Measurements from ENCODE around the gene MAP3K14.
"Not testable (repeated sequence)": the region's sequence is repeated elsewhere in the genome, so short reads cannot be mapped to it uniquely, and the experiment has no call there.

The MAP3K14 gene

DNA sequence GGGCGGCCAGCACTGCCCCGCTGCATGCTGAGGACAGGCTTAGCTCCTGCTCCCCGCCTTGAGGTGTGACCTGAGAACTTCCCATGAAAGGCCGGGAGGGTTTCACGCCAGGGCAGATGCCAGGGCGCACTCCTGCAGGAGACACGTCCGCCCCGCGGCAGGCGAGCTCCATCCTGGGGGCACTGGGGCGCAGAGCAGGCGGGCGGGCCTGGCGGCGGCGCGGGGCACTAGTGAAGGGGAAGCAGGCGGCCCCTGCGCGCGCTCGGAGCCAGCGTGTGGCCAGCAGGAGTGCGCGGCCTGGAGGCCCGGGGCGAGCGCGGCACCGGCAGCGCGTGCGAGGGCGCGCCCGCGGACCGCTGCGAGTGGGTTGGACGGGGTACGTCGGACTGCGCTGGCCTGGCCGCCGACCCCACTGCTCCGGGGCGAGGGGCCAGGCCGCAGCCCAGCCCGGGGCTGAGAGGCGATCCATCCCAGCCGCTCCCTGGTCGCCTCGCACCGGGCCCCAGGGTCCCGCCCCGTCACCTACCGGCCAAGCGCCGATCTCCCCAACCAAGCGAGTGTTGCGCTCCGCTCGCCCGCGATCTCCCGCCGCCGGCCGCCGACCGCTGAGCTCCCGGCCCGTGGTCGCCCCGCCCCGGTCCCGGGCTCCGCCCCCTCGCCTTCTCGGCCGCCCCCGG lies at the start of gene MAP3K14:
TSS of gene MAP3K14 (minus strand) at position 587 of the 677 bp plus-strand sequence. CDS start 26,275 bp downstream, outside the sequence.
- DNase-seq, result peak; percentile 85

DNA sequence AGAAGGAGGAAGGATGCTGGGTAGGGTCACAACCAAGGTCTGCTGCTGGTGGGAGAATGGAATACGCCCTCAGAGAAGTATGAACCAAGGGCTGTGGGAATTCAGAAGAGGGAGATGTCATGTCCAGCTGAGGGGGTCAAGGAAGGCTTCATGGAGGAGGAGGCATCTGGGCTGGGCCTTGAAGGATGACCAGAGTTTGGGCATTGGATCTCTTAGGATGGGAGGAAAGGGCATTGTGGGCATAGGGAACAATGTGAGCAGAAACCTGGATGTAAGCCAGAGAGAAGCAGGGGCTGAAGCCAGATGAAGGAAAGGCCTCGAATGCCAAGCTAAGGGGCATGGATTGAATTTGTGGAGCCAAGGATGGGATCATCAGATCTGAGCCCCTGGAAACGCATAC lies 49.2 kb upstream of the MAP3K14 start:
- no peak for DNase-seq

DNA sequence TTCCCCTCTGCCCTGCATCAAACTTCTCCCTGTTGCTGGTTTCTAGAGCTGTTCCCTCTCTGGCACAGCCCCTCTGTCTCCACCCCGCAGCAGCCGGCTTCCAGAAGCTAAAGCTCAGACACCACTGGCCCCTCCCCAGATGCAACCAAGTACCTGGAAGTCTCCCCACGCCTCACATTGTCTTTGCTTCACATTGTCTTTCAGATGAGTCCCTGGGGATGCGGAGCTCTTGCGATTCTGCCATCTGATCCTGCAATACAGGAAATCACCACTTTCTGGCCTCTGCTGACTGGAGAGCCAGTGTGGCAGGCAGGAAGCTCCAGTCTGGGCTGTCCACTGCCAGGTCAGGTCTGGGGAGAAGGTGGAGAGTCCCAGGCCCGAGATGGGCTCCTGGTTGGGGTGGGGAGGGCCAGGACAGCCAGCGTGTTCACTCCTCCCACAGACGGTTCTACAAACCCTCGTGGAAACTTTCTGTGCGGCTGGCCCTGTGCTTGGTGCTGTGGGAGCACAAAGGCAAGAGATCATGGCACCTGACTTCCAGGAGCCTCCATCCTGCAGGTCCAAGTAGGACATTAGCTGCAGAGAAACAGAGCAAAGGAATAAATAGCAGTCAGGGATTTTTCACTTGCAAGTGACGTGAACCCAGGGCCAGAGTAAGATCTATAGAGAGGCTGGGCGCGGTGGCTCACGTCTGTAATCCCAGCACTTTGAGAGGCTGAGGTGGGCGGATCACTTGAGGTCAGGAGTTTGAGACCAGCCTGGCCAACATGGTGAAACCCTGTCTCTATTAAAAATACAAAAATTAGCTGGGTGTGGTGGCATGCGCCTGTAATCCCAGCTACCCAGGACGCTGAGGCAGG lies 47.9 kb upstream of the MAP3K14 start:
- DNase-seq, result no peak

DNA sequence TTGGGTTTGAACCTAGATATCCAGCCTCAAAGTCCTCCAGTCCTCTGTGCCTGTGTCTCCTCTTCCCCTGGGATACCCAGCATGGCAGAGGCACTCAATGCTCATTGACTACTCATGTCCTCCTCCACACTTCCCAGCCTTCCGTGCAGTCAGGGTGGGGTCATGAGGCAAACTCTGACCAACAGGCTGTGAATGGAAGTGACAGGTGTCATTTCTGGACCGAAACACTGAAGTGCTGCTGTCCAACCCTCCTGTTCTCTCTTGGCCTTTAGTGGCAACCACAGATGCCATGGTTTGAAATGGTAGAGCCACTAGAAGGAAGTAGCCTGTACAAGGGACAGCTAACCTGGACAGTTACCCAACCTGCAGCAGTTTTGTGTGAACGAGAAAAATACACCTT lies 46.7 kb upstream of the MAP3K14 start:
- DNase-seq, result no peak

DNA sequence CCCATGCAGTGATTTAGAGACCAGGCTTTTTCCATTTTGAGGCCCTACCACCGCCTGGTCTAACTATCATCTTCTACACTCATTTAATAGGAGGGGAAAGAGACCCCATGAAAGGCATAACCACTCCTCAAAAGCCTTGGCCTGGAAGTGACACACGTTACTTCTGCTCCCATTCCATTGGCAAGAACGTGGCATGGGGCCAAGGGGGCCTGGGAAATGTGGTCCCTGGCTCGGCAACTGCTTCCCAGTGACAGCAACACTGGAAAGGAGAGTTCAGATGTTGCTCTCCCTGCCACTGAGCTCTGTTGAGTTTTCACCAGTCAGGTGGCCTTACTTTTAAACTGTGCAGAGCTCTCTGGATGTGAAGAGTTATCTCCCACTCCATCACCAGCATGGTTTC lies 45.2 kb upstream of the MAP3K14 start:
- DNase-seq, result no peak

DNA sequence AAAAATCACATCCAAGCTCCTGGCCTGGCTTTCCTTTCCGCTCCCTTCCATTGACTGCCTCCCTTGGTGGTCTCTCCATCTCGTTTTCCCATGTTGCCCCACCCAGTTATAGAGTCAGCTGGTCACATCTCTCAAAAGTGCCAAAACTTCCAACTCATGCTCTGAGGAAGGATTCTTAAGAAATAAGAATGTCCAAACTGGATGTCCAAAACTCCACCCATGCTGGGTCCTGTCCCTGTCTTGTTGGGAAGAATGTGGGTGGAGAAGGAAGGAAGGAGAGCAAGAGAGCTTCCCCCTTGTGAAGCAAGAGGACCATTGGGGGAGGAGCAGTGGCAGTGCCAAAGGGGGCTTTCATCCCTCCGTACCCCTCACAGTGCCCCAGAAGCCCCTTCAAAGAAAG lies 44.6 kb upstream of the MAP3K14 start:
- DNase-seq, result no peak

DNA sequence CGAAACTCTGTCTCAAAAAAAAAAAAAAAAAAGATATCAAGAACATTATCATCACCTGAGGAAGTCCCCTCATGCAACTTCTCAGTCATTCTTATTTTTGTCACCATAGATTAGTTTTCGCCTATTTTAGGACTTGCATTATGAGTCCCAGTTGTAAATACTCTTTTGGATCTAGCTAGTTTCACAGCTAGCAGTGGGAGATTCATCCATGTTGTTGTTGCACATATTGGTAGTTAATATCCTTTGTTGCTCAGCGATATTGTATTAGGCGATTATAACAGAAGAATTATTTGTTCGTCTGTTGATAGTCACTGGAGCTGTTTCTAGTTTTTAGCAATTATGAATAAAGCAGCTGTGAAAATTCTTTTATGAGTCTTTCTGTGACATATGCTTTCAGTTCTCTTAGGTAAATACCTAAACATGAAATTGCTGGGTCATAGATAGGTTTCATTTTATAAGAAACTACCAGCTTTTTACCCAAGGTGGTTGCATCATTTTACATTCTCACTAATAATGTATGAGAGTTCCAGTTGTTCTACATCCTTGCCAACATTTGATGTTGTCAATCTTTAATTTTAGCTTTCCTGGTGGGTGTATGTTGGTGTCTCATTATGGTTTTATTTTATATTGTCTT lies 40.7 kb upstream of the MAP3K14 start:
- DNase-seq, result no peak

DNA sequence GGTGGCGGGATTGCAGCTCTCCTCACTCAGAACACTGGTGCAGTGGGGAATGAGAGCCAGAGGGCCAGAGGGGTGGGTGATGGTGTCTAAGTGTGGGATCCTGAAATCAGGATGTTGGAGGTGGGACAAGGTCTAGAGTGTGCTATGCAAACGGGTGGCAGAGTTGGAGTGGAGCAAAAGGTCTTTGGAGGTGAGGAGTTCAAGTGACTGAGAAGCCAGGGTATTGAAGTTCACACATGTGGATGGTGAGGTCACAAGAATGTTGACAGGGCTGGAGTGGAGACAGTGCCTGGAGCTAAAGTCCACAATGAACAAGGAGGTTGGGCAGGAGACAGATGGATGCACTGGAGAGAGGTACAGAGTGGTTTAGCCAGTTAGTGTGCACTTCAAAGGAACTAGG lies 38.3 kb upstream of the MAP3K14 start:
- no peak for DNase-seq

DNA sequence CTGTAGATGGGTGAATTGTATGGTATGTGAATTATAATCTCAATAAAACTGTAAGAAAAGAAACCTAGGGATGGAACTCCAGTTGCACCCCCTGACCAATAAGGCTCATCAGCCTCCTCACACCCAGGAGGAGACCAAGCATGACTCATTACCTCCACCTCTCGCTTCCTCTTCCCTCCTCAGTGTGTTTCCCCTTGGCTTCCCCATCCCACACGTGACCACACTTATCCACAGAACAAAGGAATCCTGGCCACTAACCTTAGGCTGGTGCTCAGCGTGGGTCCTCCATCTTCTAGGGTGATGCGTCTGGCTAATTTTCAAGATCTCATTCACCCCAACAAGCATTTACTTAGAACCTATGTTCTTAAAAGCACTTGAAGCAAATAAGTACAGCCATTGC lies 36.2 kb upstream of the MAP3K14 start:
- no peak for DNase-seq

DNA sequence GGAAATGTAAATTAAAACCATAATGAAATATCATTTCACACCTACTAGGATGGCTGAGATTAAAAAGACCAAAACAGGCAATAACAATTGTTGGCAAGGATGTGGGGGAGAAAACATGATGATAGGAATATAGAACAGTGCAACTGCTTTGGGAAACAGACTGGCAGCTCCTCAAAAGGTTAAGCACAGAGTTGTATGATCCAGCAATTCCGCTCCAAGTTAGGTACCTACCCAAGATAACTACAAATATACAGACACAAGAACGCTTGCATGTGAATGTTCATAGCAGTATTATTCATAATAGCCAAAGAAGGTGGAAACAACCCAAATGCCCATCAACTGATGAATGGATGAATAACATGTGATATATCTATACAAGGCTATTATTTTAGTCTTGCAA lies 35.0 kb upstream of the MAP3K14 start:
- no peak for DNase-seq

DNA sequence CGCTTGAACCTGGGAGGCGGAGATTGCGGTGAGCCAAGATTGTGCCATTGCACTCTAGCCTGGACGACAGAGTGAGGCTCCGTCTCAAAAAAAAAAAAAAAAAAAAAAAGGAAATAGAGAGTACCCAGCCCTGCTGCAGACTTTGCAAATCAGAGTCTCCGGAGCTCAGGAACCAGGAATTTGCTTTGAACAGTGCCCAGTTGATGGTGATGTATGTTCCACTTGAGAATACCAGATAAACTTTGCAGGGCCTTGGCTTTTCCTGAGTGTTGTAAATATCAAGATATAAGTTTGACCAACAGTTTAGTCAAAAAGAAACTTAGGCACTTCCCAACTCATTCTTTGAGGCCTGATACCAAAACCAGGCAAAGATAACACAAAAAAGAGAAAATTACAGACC lies 30.6 kb upstream of the MAP3K14 start:
- no peak for DNase-seq

DNA sequence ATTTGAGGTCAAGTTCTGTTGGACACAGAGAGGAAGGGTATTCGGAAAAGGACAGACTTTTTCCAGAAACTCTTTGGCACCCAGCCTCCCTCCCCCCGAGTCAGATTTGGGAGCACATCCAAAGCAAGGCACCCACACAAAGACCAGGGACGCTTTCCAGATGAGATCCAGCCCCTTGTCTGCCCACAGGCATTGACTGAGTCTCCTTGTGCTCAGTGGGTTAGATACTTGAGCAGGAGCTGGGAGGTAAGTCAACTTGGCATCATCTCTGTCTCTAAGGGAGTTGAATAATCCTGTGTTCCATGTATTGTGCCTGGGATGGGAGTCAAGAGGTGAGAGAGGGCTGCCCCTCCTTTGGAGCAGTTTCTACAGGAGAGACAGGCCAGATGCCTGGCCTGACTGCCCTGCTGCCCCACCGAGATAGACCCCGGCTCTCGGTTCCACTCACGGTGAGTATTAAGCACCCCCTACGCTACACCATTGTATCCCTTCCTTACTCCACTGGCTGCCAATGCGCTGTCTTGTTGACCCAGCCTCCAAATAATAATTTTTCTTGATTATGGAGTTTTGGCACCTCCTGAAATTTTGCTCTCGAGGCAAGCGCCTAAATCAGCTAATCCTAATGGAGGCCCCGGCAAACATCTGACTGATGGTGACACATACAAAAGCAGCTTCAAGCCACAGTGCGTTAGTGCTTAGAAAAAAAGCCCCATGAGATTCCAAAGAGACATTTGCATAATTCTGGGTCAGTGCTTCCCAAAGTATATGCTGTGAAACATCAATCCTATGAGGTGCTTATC lies 29.6 kb upstream of the MAP3K14 start:
- peak; percentile 42 for DNase-seq

DNA sequence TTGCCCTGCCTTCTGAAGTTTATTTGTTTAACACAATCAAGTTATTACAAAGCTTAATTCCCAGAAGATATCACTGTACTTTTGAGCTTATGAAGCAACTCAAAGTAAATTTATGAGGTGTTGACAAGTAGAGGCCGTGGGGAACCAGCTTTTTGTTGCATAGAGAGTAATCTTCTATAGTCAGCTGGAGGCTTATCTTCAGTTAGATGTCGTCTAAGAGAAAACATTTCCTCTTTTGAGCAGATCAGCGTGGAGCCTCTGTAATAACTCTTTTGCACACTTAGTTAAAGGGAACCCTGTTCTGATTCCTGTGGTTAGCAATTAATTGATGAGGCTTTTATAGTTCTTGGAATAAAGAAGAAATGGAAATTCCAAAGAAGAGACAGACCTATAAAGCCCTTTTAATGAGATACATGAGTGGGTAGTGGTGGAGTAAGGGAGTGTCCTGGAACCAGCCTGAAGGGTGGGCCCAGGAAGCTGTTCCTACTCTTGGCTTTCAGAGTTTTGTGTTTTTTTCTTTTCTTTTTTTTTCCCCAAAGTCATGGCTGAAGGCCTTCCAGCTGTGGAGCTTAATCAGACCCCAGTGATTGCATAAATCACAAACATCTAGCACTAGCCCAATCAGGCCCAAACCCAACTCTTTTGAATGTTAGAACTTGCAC lies 28.9 kb upstream of the MAP3K14 start:
- DNase-seq, result peak; percentile 52

DNA sequence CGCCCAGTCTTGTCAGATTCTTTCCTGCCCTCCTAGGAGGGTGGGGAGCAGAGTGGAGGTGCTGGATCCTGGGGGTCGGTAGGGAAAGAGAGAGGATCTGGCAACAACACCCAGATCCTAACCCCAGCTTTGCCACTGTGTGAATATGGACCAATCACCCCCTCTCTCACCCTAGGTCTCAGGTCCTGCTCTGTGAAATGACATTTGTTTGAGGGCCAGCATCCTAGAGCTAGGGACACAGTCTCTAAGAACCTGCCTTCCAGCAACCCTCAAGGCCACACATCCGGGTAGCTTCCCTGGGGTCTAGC lies 28.4 kb upstream of the MAP3K14 start:
- DNase-seq, result no peak

DNA sequence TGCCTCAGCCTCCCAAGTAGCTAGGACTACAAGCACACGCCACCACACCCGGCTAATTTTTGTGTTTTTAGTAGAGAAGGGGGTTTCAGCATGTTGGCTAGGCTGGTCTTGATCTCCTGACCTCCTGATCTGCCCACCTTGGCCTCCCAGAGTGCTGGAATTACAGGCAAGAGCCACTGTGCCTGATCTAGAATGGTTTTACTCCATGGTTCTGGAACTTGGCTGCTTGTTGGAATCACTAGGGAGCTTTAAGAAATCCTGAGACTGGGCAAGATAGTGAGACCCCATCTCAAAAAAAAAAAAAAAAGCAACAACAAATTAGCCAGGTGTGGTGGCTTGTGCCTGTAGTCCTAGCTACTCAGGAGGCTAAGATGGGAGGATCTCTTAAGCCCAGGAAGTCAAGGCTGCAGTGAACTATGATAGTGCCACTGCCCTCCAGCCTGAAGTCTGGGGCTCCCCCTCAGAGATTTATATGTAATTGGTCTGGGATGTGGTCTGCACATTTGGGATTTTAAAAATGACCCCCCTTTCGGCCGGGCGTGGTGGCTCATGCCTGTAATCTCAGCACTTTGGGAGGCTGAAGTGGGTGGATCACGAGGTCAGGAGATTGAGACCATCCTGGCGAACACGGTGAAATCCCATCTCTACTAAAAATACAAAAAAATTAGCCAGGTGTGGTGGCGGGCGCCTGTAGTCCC lies 27.3 kb upstream of the MAP3K14 start:
- DNase-seq, result not testable (repeated sequence)

DNA sequence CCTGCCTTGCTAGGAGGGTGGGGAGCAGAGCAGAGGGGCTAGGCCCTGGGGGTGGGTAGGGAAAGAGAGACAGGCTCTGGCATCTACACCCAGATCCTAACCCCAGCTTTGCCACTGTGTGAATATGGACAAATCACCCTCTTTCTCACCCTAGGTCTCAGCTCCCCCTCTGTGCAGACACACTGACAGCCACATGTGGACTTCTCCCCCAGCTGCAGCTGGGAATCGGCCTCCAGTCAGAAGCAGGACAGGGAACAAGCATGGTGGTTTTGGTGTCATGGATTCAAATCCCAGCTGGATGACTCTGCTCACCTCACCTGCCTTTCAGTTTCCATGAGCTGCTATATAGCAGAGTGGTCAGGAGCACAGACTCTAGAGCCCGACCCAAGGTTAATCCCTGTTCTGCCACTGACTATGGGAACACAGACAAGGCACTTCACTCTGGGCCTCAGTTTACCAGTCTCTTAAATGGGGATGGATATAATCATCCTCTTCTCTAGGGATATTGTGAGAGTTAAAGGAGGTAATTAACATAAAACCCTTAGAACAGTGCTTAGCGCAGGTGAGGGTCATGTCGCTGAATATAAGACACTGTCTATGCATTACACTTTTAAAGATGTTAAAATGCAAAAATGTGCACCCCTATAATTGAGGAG lies 26.2 kb upstream of the MAP3K14 start:
- DNase-seq, result no peak

DNA sequence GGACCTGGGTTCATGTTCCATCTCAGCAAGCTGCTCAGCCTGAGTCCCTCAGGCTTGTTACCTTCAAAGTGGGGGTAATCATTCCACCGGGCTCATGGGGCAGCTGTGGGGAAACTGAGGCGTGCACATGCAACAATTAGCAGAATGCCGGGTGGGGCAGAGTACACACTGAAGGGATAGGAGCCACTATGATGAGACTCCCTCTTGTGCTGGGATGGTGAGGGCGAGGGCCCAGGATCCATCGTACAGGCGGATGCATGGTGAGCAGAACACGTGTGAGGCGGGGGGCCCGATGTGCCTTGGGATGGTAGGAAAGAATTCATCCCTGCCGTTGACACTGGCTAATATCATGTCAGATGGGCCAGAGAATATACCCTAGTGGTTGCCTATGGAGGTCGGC lies 25.5 kb upstream of the MAP3K14 start:
- no peak for DNase-seq

DNA sequence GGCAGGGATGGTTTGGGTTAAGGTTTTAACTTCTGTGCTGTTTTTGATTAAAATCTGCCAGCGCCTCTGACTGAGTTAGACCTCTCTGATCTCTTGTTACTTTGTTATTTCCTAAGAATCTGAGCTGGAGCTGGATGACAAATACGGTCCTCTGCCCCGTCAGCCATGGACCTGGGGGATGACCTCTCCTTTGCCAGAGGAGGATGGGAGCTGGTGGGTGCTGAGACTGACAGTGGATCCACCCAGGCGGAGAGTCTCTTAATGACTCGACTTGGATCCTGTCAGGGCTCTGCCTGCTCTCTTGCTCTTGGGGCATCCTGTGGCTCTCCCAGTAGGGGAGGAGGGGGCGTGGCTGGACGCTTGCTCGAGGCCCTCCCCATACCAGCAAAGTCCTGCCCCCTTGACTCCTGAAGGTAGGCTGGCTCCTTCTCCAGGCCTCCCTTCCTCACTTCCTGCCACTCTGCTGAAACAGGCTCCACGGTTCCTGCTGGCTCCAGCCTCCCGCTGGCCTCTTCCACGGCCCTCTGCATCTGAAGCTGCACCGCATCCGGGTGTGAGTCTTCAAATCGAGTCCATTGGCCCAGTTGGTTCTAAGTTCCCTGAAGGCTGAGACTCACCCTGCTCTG lies 24.8 kb upstream of the MAP3K14 start:
- DNase-seq, result peak; percentile 68

DNA sequence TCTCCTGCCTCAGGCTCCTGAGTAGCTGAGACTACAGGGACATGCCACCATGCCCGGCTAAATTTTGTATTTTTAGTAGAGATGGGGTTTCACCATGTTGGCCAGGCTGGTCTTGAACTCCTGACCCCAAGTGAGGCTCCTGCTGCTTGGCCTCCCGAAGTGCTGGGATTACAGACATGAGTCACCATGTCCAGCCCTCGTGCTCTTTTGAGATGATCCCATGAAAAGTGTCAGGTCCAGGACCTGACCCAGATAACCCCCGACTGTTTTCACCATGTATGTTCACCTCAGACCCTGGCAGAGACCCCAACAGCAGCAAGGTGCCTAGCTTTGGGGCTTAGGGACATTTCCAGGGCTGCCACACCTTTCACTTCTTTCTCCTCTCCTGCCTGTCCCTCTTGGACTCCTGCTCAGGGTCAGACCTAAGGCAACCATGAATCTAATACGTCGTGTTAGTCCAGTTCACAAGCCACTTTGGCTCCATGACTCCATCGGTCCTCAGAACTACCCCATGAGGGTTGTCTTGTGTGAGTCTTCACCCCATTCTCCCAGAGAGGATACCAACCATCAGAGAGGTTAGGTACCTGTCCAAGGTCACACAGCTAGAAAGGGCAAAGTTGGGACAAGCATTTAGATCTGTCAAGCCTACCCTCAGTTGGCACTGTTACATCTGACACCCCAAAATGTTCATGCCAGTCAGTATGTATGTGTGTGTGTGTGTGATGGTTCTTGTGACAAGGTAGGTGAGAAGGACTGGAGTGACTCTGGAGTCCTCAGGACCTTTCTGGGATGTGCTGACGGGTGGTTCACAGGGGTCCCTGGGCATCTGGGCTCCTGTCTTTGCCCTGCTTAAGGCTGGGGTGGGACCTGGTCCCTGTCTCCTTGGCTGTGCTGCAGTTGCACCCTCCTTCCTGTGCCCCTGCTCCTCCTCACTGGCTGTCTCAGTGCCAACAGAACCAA lies 23.1 kb upstream of the MAP3K14 start:
- DNase-seq, result no peak
